Loucy (cell line): ENCODE results near the gene RFXAP.

ENCODE experiments used
- H2AFZ ChIP-seq: fragments of 200-600 bp; sonication (generic); 2 replicates; pipeline ENCODE4 v1.6.0; 2016; ENCODE audit warnings: antibody characterized with exemption, mild to moderate bottlenecking, low read length, moderate library complexity
- H3F3A ChIP-seq: fragments of 200-600 bp; 2 replicates; pipeline ENCODE4 v1.6.0; 2016; ENCODE audit warnings: antibody characterized with exemption, low read depth, mild to moderate bottlenecking
- H3K27me3 ChIP-seq: fragments of 200-600 bp; sonication (generic); 2 replicates; pipeline ENCODE4 v1.6.1; 2014; ENCODE audit warnings: low read length, mild to moderate bottlenecking; ENCODE audit not compliant: insufficient read depth, poor library complexity, severe bottlenecking
- H3K36me3 ChIP-seq: fragments of 200-600 bp; sonication (generic); 2 replicates; pipeline ENCODE4 v1.6.1; 2016; ENCODE audit warnings: low read length; ENCODE audit not compliant: insufficient read depth
- H3K4me1 ChIP-seq: fragments of 200-600 bp; sonication (generic); 2 replicates; pipeline ENCODE4 v1.5.1; 2014; ENCODE audit warnings: low read length, mild to moderate bottlenecking; ENCODE audit not compliant: insufficient read depth, poor library complexity, severe bottlenecking
- H3K4me2 ChIP-seq: fragments of 200-600 bp; sonication (generic); 2 replicates; pipeline ENCODE4 v1.6.0; 2014; ENCODE audit warnings: antibody characterized with exemption, low read length, low read depth, mild to moderate bottlenecking; ENCODE audit not compliant: poor library complexity, severe bottlenecking
- H3K4me3 ChIP-seq: fragments of 200-600 bp; sonication (generic); 2 replicates; pipeline ENCODE4 v1.5.1; 2014; ENCODE audit warnings: low read length, mild to moderate bottlenecking, mixed read lengths; ENCODE audit not compliant: poor library complexity, severe bottlenecking
- H3K79me2 ChIP-seq: fragments of 200-600 bp; sonication (generic); 2 replicates; pipeline ENCODE4 v1.6.1; 2014; ENCODE audit warnings: low read length; ENCODE audit not compliant: insufficient read depth
- H3K9ac ChIP-seq: fragments of 200-600 bp; sonication (generic); 2 replicates; pipeline ENCODE4 v1.6.0; 2014; ENCODE audit warnings: mild to moderate bottlenecking, low read depth, low read length, moderate library complexity; ENCODE audit not compliant: poor library complexity, severe bottlenecking
- H3K9me2 ChIP-seq: fragments of 200-600 bp; sonication (generic); replicated peaks from 2 replicates; pipeline ENCODE4 v1.6.1; 2016; ENCODE audit warnings: low read depth, low read length, mixed read lengths
- H3K9me3 ChIP-seq: fragments of 200-600 bp; sonication (generic); 2 replicates; pipeline ENCODE4 v1.6.1; 2014; ENCODE audit warnings: mild to moderate bottlenecking, antibody characterized with exemption, low read length, low read depth; ENCODE audit not compliant: insufficient read depth
- H4K20me1 ChIP-seq: fragments of 200-600 bp; sonication (generic); 2 replicates; pipeline ENCODE4 v1.6.0; 2014; ENCODE audit warnings: antibody characterized with exemption, low read length, mild to moderate bottlenecking; ENCODE audit not compliant: insufficient read depth, poor library complexity, severe bottlenecking
- CTCF ChIP-seq: fragments of 200-600 bp; sonication (generic); conservative IDR thresholded peaks from 2 replicates; pipeline ENCODE4 v1.5.1; 2014; ENCODE audit warnings: mild to moderate bottlenecking, antibody characterized with exemption, low read length
- EZH2phosphoT487 ChIP-seq: fragments of 200-600 bp; IDR thresholded peaks from 2 replicates; pipeline ENCODE4 v1.6.1; 2018; ENCODE audit warnings: antibody characterized with exemption, mild to moderate bottlenecking, moderate library complexity, borderline replicate concordance

Gene RFXAP

GRCh38 chr13:36820222-36820621, 1.2 kb downstream of the RFXAP start:
- H3K9me3 ChIP-seq, result no peaks in the 10 kb centered on the region
- peaks cover 62% of the 10 kb centered on the region for H3K79me2 ChIP-seq
- peak overlapping the region; percentile 83 for H3K9ac ChIP-seq
- H3K4me1 ChIP-seq, result peaks cover 57% of the 10 kb centered on the region
- H3K4me3 ChIP-seq, result peak overlapping the region; percentile 91
- H4K20me1 ChIP-seq, result peaks cover 60% of the 10 kb centered on the region
- H3F3A ChIP-seq, result no peaks in the 10 kb centered on the region
- H3K4me2 ChIP-seq, result peak overlapping the region; percentile 98
- TF ChIP-seq EZH2phosphoT487 (no peak), CTCF (no peak)
- H2AFZ ChIP-seq, result no peak overlapping the region
- no peaks in the 10 kb centered on the region for H3K27me3 ChIP-seq
- H3K36me3 ChIP-seq, result 0 out of 2 replicates have a peak, but pooled peaks cover under 1% of the 10 kb centered on the region
- H3K9me2 ChIP-seq, result no peaks in the 10 kb centered on the region

- Histone ChIP-seq H2AFZ (no peak overlapping the region), H3K9ac (peak overlapping the region; percentile 83), H3K9me3 (no peaks in the 10 kb centered on the region), H4K20me1 (peaks cover 74% of the 10 kb centered on the region), H3K4me3 (peak overlapping the region; percentile 91), H3K27me3 (no peaks in the 10 kb centered on the region), H3K9me2 (no peaks in the 10 kb centered on the region), H3K4me1 (peaks cover 62% of the 10 kb centered on the region), H3F3A (no peaks in the 10 kb centered on the region), H3K79me2 (peaks cover 79% of the 10 kb centered on the region), H3K36me3 (peaks cover 13% of the 10 kb centered on the region), H3K4me2 (peak overlapping the region; percentile 98)
- TF ChIP-seq EZH2phosphoT487 (no peak), CTCF (no peak)
Observed at GRCh38 chr13:36822785-36823184, 3.8 kb downstream of the RFXAP start.

- Histone ChIP-seq H3K79me2 (peaks cover 22% of the 10 kb centered on the region), H4K20me1 (peaks cover 20% of the 10 kb centered on the region), H3K36me3 (peaks cover 18% of the 10 kb centered on the region), H3K9me3 (no peaks in the 10 kb centered on the region), H3F3A (no peaks in the 10 kb centered on the region), H3K9ac (no peak overlapping the region), H3K4me3 (no peak overlapping the region), H3K4me1 (peaks cover 10% of the 10 kb centered on the region), H3K4me2 (no peak overlapping the region), H2AFZ (no peak overlapping the region), H3K27me3 (no peaks in the 10 kb centered on the region), H3K9me2 (no peaks in the 10 kb centered on the region)
- TF ChIP-seq CTCF (no peak), EZH2phosphoT487 (no peak)
Observed at GRCh38 chr13:36829753-36830152, 10.7 kb downstream of the RFXAP start.
